ENCODE measurements around the gene TIMP3. TPM values are rescaled to one million over a fixed set of nuclear protein-coding genes. Genes with fewer than 3 reads are reported as not detected.
"Not testable (repeated sequence)": the region's sequence is repeated elsewhere in the genome, so short reads cannot be mapped to it uniquely, and the experiment has no call there.

TIMP3 gene
- total and polyA plus RNA-seq, 4 experiments from 2014 or later, result 1.7 to 2.3 TPM; not detected in 2

GRCh38 chr22:32870474-32870873, 69.0 kb downstream of the TIMP3 start:
- ChIA-PET CTCF (ENCODE audit: partially characterized antibody) (no interaction called here), POLR2A (ENCODE audit: partially characterized antibody) (no interaction called here)
- no peaks in the 10 kb centered on the region for H3K36me3 Mint-ChIP-seq
- H3K27me3 Mint-ChIP-seq, result peaks cover 6 to 7% of the 10 kb centered on the region in 2 donors
- H3K4me3 ChIP-seq (ENCODE audit: low read length in 2 of 2), result no peak overlapping the region
- no peak overlapping the region for H3K27ac ChIP-seq (ENCODE audit: low read depth, low read length)
- no peak overlapping the region for H3K4me3 Mint-ChIP-seq
- intact Hi-C loops (cut with micrococcal nuclease), result no loop called here
- no peaks in the 10 kb centered on the region for H3K4me1 ChIP-seq (ENCODE audit: insufficient read depth, low read length)
- no peak overlapping the region for H3K27ac Mint-ChIP-seq
- no peaks in the 10 kb centered on the region for H3K36me3 ChIP-seq (ENCODE audit: insufficient read depth, low read length)
- H3K4me1 Mint-ChIP-seq, result no peaks in the 10 kb centered on the region
- H3K9me3 ChIP-seq (ENCODE audit: control insufficient read depth in 1 of 2, low read length in 2 of 2), result no peaks in the 10 kb centered on the region
- DNase-seq, result no peak
- H3K27me3 ChIP-seq (ENCODE audit: insufficient read depth, low read length), result no peaks in the 10 kb centered on the region
- H3K9me3 Mint-ChIP-seq, result peaks cover 0 to 4% (median 0%) of the 10 kb centered on the region in 8 donors

- H3K9me3 Mint-ChIP-seq; H3K4me1 ChIP-seq (ENCODE audit: insufficient read depth, low read length); H3K27me3 ChIP-seq (ENCODE audit: insufficient read depth, low read length); CTCF ChIA-PET (ENCODE audit: partially characterized antibody); POLR2A ChIA-PET (ENCODE audit: partially characterized antibody); H3K36me3 ChIP-seq (ENCODE audit: insufficient read depth, low read length); H3K4me1 Mint-ChIP-seq; H3K27ac ChIP-seq (ENCODE audit: low read depth, low read length); H3K4me3 Mint-ChIP-seq; H3K27ac Mint-ChIP-seq; DNase-seq; H3K36me3 Mint-ChIP-seq; H3K4me3 ChIP-seq (ENCODE audit: low read length in 2 of 2); intact Hi-C loops (cut with micrococcal nuclease); H3K27me3 Mint-ChIP-seq; H3K9me3 ChIP-seq (ENCODE audit: control insufficient read depth in 1 of 2, low read length in 2 of 2): not testable (repeated sequence)
These were observed 72.1 kb downstream of the TIMP3 start for GRCh38 chr22:32873604-32874003.

GRCh38 chr22:32874385-32874784, 72.9 kb downstream of the TIMP3 start:
- ChIA-PET POLR2A (ENCODE audit: partially characterized antibody) (no interaction called here), CTCF (ENCODE audit: partially characterized antibody) (no interaction called here)
- Histone ChIP-seq H3K27me3 (ENCODE audit: insufficient read depth, low read length) (no peaks in the 10 kb centered on the region), H3K9me3 (ENCODE audit: control insufficient read depth in 1 of 2, low read length in 2 of 2) (no peaks in the 10 kb centered on the region), H3K4me1 (ENCODE audit: insufficient read depth, low read length) (no peaks in the 10 kb centered on the region), H3K27ac (ENCODE audit: low read depth, low read length) (no peak overlapping the region), H3K4me3 (ENCODE audit: low read length in 2 of 2) (no peak overlapping the region), H3K36me3 (ENCODE audit: insufficient read depth, low read length) (no peaks in the 10 kb centered on the region)
- no peaks in the 10 kb centered on the region for H3K4me1 Mint-ChIP-seq
- DNase-seq, result no peak
- intact Hi-C loops (cut with micrococcal nuclease), result no loop called here
- H3K4me3 Mint-ChIP-seq, result no peak overlapping the region
- H3K36me3 Mint-ChIP-seq, result no peaks in the 10 kb centered on the region
- no peak overlapping the region for H3K27ac Mint-ChIP-seq
- H3K9me3 Mint-ChIP-seq, result peaks cover 0 to 4% (median 0%) of the 10 kb centered on the region in 8 donors
- peaks cover 7 to 8% of the 10 kb centered on the region in 2 donors for H3K27me3 Mint-ChIP-seq

GRCh38 chr22:32874976-32875375, 73.5 kb downstream of the TIMP3 start:
- no peak for DNase-seq
- peaks cover 7 to 8% of the 10 kb centered on the region in 2 donors for H3K27me3 Mint-ChIP-seq
- H3K9me3 Mint-ChIP-seq, result peaks cover 0 to 4% (median 0%) of the 10 kb centered on the region in 8 donors
- H3K4me1 Mint-ChIP-seq, result no peaks in the 10 kb centered on the region
- no peaks in the 10 kb centered on the region for H3K36me3 Mint-ChIP-seq
- no peak overlapping the region for H3K27ac Mint-ChIP-seq
- ChIA-PET CTCF (ENCODE audit: partially characterized antibody) (no interaction called here), POLR2A (ENCODE audit: partially characterized antibody) (no interaction called here)
- Histone ChIP-seq H3K27me3 (ENCODE audit: insufficient read depth, low read length) (no peaks in the 10 kb centered on the region), H3K4me3 (ENCODE audit: low read length in 2 of 2) (no peak overlapping the region), H3K9me3 (ENCODE audit: control insufficient read depth in 1 of 2, low read length in 2 of 2) (no peaks in the 10 kb centered on the region), H3K4me1 (ENCODE audit: insufficient read depth, low read length) (no peaks in the 10 kb centered on the region), H3K36me3 (ENCODE audit: insufficient read depth, low read length) (no peaks in the 10 kb centered on the region), H3K27ac (ENCODE audit: low read depth, low read length) (no peak overlapping the region)
- intact Hi-C loops (cut with micrococcal nuclease), result no loop called here
- no peak overlapping the region for H3K4me3 Mint-ChIP-seq

- intact Hi-C loops (cut with micrococcal nuclease), result no loop called here
- CTCF ChIA-PET (ENCODE audit: partially characterized antibody), result no interaction called here
- Mint-ChIP-seq H3K27me3 (peaks cover 7 to 9% of the 10 kb centered on the region in 2 donors), H3K4me1 (peaks cover 0 to 7% (median under 1%) of the 10 kb centered on the region in 4 donors), H3K36me3 (no peaks in the 10 kb centered on the region), H3K4me3 (no peak overlapping the region), H3K27ac (no peak overlapping the region), H3K9me3 (peaks cover 0 to 4% (median 0%) of the 10 kb centered on the region in 8 donors)
- Histone ChIP-seq H3K27me3 (ENCODE audit: insufficient read depth, low read length) (no peaks in the 10 kb centered on the region), H3K36me3 (ENCODE audit: insufficient read depth, low read length) (no peaks in the 10 kb centered on the region), H3K4me3 (ENCODE audit: low read length in 2 of 2) (no peak overlapping the region), H3K27ac (ENCODE audit: low read depth, low read length) (no peak overlapping the region), H3K4me1 (ENCODE audit: insufficient read depth, low read length) (peaks cover 3% of the 10 kb centered on the region), H3K9me3 (ENCODE audit: control insufficient read depth in 1 of 2, low read length in 2 of 2) (no peaks in the 10 kb centered on the region)
- POLR2A ChIA-PET (ENCODE audit: partially characterized antibody), result no interaction called here
- DNase-seq, result no peak
These were observed 75.0 kb downstream of the TIMP3 start for GRCh38 chr22:32876516-32876915.

- peaks cover 2 to 4% of the 10 kb centered on the region in 2 donors for H3K27me3 Mint-ChIP-seq
- POLR2A ChIA-PET (ENCODE audit: partially characterized antibody), result no interaction called here
- peaks cover 0 to 1% (median 0%) of the 10 kb centered on the region in 8 donors for H3K9me3 Mint-ChIP-seq
- no peaks in the 10 kb centered on the region for H3K36me3 ChIP-seq (ENCODE audit: insufficient read depth, low read length)
- no peak overlapping the region for H3K27ac ChIP-seq (ENCODE audit: low read depth, low read length)
- no peaks in the 10 kb centered on the region for H3K36me3 Mint-ChIP-seq
- H3K4me3 Mint-ChIP-seq, result no peak overlapping the region
- no peak overlapping the region for H3K4me3 ChIP-seq (ENCODE audit: low read length in 2 of 2)
- H3K27me3 ChIP-seq (ENCODE audit: insufficient read depth, low read length), result no peaks in the 10 kb centered on the region
- CTCF ChIA-PET (ENCODE audit: partially characterized antibody), result no interaction called here
- H3K9me3 ChIP-seq (ENCODE audit: control insufficient read depth in 1 of 2, low read length in 2 of 2), result no peaks in the 10 kb centered on the region
- peaks cover 4% of the 10 kb centered on the region for H3K4me1 ChIP-seq (ENCODE audit: insufficient read depth, low read length)
- H3K4me1 Mint-ChIP-seq, result peaks cover 0 to 7% (median under 1%) of the 10 kb centered on the region in 4 donors
- intact Hi-C loops (cut with micrococcal nuclease), result no loop called here
- no peak for DNase-seq
- no peak overlapping the region for H3K27ac Mint-ChIP-seq
These were observed 75.7 kb downstream of the TIMP3 start for GRCh38 chr22:32877196-32877595.

- Histone ChIP-seq H3K27ac (ENCODE audit: low read depth, low read length) (no peak overlapping the region), H3K4me1 (ENCODE audit: insufficient read depth, low read length) (peaks cover 4% of the 10 kb centered on the region), H3K27me3 (ENCODE audit: insufficient read depth, low read length) (no peaks in the 10 kb centered on the region), H3K36me3 (ENCODE audit: insufficient read depth, low read length) (no peaks in the 10 kb centered on the region), H3K4me3 (ENCODE audit: low read length in 2 of 2) (no peak overlapping the region), H3K9me3 (ENCODE audit: control insufficient read depth in 1 of 2, low read length in 2 of 2) (no peaks in the 10 kb centered on the region)
- no peak overlapping the region for H3K4me3 Mint-ChIP-seq
- H3K36me3 Mint-ChIP-seq, result no peaks in the 10 kb centered on the region
- H3K4me1 Mint-ChIP-seq, result peaks cover 0 to 7% (median under 1%) of the 10 kb centered on the region in 4 donors
- no peak for DNase-seq
- ChIA-PET POLR2A (ENCODE audit: partially characterized antibody) (no interaction called here), CTCF (ENCODE audit: partially characterized antibody) (no interaction called here)
- intact Hi-C loops (cut with micrococcal nuclease), result no loop called here
- H3K27ac Mint-ChIP-seq, result no peak overlapping the region
- H3K9me3 Mint-ChIP-seq, result no peaks in the 10 kb centered on the region
- H3K27me3 Mint-ChIP-seq, result peaks cover 2 to 4% of the 10 kb centered on the region in 2 donors
These were observed 78.0 kb downstream of the TIMP3 start for GRCh38 chr22:32879550-32879949.

- POLR2A ChIA-PET (ENCODE audit: partially characterized antibody), result no interaction called here
- no peak for DNase-seq
- no peaks in the 10 kb centered on the region for H3K36me3 ChIP-seq (ENCODE audit: insufficient read depth, low read length)
- no peak overlapping the region for H3K4me3 ChIP-seq (ENCODE audit: low read length in 2 of 2)
- no peak overlapping the region for H3K27ac Mint-ChIP-seq
- intact Hi-C loops (cut with micrococcal nuclease), result no loop called here
- no peak overlapping the region for H3K4me3 Mint-ChIP-seq
- CTCF ChIA-PET (ENCODE audit: partially characterized antibody), result no interaction called here
- H3K27me3 Mint-ChIP-seq, result peaks cover 2 to 4% of the 10 kb centered on the region in 2 donors
- H3K27me3 ChIP-seq (ENCODE audit: insufficient read depth, low read length), result no peaks in the 10 kb centered on the region
- peaks cover 0 to 7% (median under 1%) of the 10 kb centered on the region in 4 donors for H3K4me1 Mint-ChIP-seq
- H3K27ac ChIP-seq (ENCODE audit: low read depth, low read length), result no peak overlapping the region
- H3K9me3 ChIP-seq (ENCODE audit: control insufficient read depth in 1 of 2, low read length in 2 of 2), result no peaks in the 10 kb centered on the region
- no peaks in the 10 kb centered on the region for H3K9me3 Mint-ChIP-seq
- peaks cover 4% of the 10 kb centered on the region for H3K4me1 ChIP-seq (ENCODE audit: insufficient read depth, low read length)
- no peaks in the 10 kb centered on the region for H3K36me3 Mint-ChIP-seq
These were observed 78.6 kb downstream of the TIMP3 start for GRCh38 chr22:32880061-32880460.
